ENCODE results near the gene AUTS2.

- TF ChIP-seq CTCF (IDR thresholded peaks at IDR 0.05), result no peak
- TF ChIP-seq EP300 (IDR thresholded peaks at IDR 0.05; ENCODE audit: low read depth), result no peak
- TF ChIP-seq POLR2A (IDR thresholded peaks at IDR 0.05), result no peak
Measured at GRCh38 chr7:70263471-70264255, 665.4 kb downstream of the AUTS2 start.
